ENCODE data around the gene SCARB2.

Gene SCARB2

GRCh38 chr4:76213415-76214176 is at the start of gene SCARB2:
Gene SCARB2, minus strand, starts transcription at chr4:76213824. Its CDS starts 281 bp downstream, at chr4:76213543.
- FAIRE-seq: no peak
- DNase-seq (ENCODE audit: insufficient read length, low spot score): peak; percentile 54

GRCh38 chr4:76260571-76260970 is 46.9 kb upstream of the SCARB2 start:
- no peak for TF ChIP-seq CTCF (IDR thresholded peaks at IDR 0.05; ENCODE audit: insufficient read depth, missing control alignments)
- FAIRE-seq: no peak
- DNase-seq (ENCODE audit: insufficient read length, low spot score): no peak

More at GRCh38 chr4:76213415-76214176, at the start of gene SCARB2:
- no peak for TF ChIP-seq CTCF (IDR thresholded peaks at IDR 0.05; ENCODE audit: insufficient read depth, missing control alignments)

- no peak for TF ChIP-seq CTCF (IDR thresholded peaks at IDR 0.05; ENCODE audit: insufficient read depth, missing control alignments)
- no peak for DNase-seq (ENCODE audit: insufficient read length, low spot score)
- no peak for FAIRE-seq
Observed at GRCh38 chr4:76257824-76258223, 44.2 kb upstream of the SCARB2 start.

GRCh38 chr4:76256968-76257367 is 43.3 kb upstream of the SCARB2 start:
- no peak for DNase-seq (ENCODE audit: insufficient read length, low spot score)
- FAIRE-seq: no peak
- no peak for TF ChIP-seq CTCF (IDR thresholded peaks at IDR 0.05; ENCODE audit: insufficient read depth, missing control alignments)

- TF ChIP-seq CTCF (IDR thresholded peaks at IDR 0.05; ENCODE audit: insufficient read depth, missing control alignments): no peak
- no peak for DNase-seq (ENCODE audit: insufficient read length, low spot score)
- no peak for FAIRE-seq
Observed at GRCh38 chr4:76256032-76256431, 42.4 kb upstream of the SCARB2 start.

GRCh38 chr4:76253511-76253910 is 39.9 kb upstream of the SCARB2 start:
- no peak for TF ChIP-seq CTCF (IDR thresholded peaks at IDR 0.05; ENCODE audit: insufficient read depth, missing control alignments)
- DNase-seq (ENCODE audit: insufficient read length, low spot score) (no peak), FAIRE-seq (no peak)

GRCh38 chr4:76252271-76252653 is 38.6 kb upstream of the SCARB2 start:
- TF ChIP-seq CTCF (IDR thresholded peaks at IDR 0.05; ENCODE audit: insufficient read depth, missing control alignments): no peak
- DNase-seq (ENCODE audit: insufficient read length, low spot score) (no peak), FAIRE-seq (no peak)

Measured in D721Med (cell line).